HepG2 (cell line): ENCODE results near the gene MAP2K3. TPM values are rescaled to one million over a fixed set of nuclear protein-coding genes. Genes with fewer than 3 reads are reported as not detected.

Experiments
- ATF1 ChIP-seq: IDR thresholded peaks from 2 replicates; pipeline ENCODE4 v1.6.1; 2016; ENCODE audit warnings: mild to moderate bottlenecking, control low read depth
- ATF7 ChIP-seq, 2 experiments: fragments of 450-650 bp in 1 of 2; sonication (generic) in 1 of 2; formaldehyde crosslinking in 1 of 2; IDR thresholded peaks; 2 replicates each; pipeline versions ENCODE4 v1.4.0 to v1.6.1; 2016 to 2020; ENCODE audit warnings: antibody characterized with exemption in 1 of 2, mild to moderate bottlenecking in 1 of 2, missing genetic modification reagents in 1 of 2
- ELF4 ChIP-seq: sonication (generic); formaldehyde crosslinking; IDR thresholded peaks from 2 replicates; pipeline ENCODE4 v1.5.0; 2020; ENCODE audit warnings: missing genetic modification reagents, mild to moderate bottlenecking, moderate library complexity, borderline replicate concordance
- FLYWCH1 ChIP-seq: sonication (generic); formaldehyde crosslinking; IDR thresholded peaks from 2 replicates; pipeline ENCODE4 v1.8.1; 2023; ENCODE audit warnings: mild to moderate bottlenecking, missing genetic modification reagents
- HDAC2 ChIP-seq: sonication (generic); formaldehyde crosslinking; IDR thresholded peaks from 2 replicates; pipeline ENCODE4 v1.4.0; 2020; ENCODE audit warnings: missing genetic modification reagents
- HNRNPK ChIP-seq: fragments of 200-400 bp; formaldehyde crosslinking; IDR thresholded peaks from 2 replicates; pipeline ENCODE4 v1.6.1; 2018; ENCODE audit warnings: low read length, low read depth, moderate library complexity, mild to moderate bottlenecking; ENCODE audit not compliant: poor library complexity, severe bottlenecking
- PHF20 ChIP-seq: sonication (generic); formaldehyde crosslinking; IDR thresholded peaks from 2 replicates; pipeline ENCODE4 v1.5.0; 2020; ENCODE audit warnings: mild to moderate bottlenecking, missing genetic modification reagents
- PTBP1 ChIP-seq: fragments of 200-400 bp; formaldehyde crosslinking; IDR thresholded peaks from 2 replicates; pipeline ENCODE4 v1.6.1; 2018; ENCODE audit warnings: low read length, low read depth; ENCODE audit not compliant: poor library complexity, severe bottlenecking
- SRSF4 ChIP-seq: fragments of 200-400 bp; formaldehyde crosslinking; IDR thresholded peaks from one replicate; pipeline ENCODE4 v1.6.1; 2018; ENCODE audit warnings: mild to moderate bottlenecking, low read depth, low read length, moderate library complexity; ENCODE audit not compliant: poor library complexity, severe bottlenecking
- TCF7 ChIP-seq: sonication (generic); IDR thresholded peaks from 2 replicates; pipeline ENCODE4 v1.6.1; 2016; ENCODE audit warnings: antibody characterized with exemption, low read depth
- ZBTB25 ChIP-seq: IDR thresholded peaks from 2 replicates; pipeline ENCODE4 v1.6.1; 2018; ENCODE audit warnings: missing genetic modification reagents
- ZNF432 ChIP-seq: sonication (generic); formaldehyde crosslinking; IDR thresholded peaks from 2 replicates; pipeline ENCODE4 v1.5.0; 2020; ENCODE audit warnings: missing genetic modification reagents, mild to moderate bottlenecking, borderline replicate concordance
- ZNF446 ChIP-seq: sonication (generic); formaldehyde crosslinking; IDR thresholded peaks from 2 replicates; pipeline ENCODE4 v1.5.0; 2020; ENCODE audit warnings: mild to moderate bottlenecking, missing genetic modification reagents
- ZNF609 ChIP-seq: sonication (generic); formaldehyde crosslinking; IDR thresholded peaks from 2 replicates; pipeline ENCODE4 v1.4.0; 2020; ENCODE audit warnings: mild to moderate bottlenecking, missing genetic modification reagents, borderline replicate concordance
- ZNF776 ChIP-seq: sonication (generic); formaldehyde crosslinking; IDR thresholded peaks from 2 replicates; pipeline ENCODE4 v1.4.0; 2020; ENCODE audit warnings: mild to moderate bottlenecking, missing genetic modification reagents
- ZNF782 ChIP-seq: sonication (generic); formaldehyde crosslinking; IDR thresholded peaks from 2 replicates; pipeline ENCODE4 v1.4.0; 2020; ENCODE audit warnings: missing genetic modification reagents, mild to moderate bottlenecking, borderline replicate concordance
- polyA plus RNA-seq, 8 experiments: library from polyadenylated mRNA; depleted of rRNA in 3 of 8; stranded (reverse) in 7 of 8; unstranded in 1 of 8; fragments of >200 nt; fragmentation: Illumina TruSeq in 4 of 8; extraction: Trizol in 4 of 8; gene quantifications; 2 replicates each; pipeline versions ENCODE4 v1.2.1 to v1.2.3, GENCODE V29; 2011 to 2016; ENCODE audit warnings: low read depth in 4 of 8, missing spikeins in 1 of 8, mixed read lengths in 1 of 8; ENCODE audit not compliant: insufficient read depth in 1 of 8
- total RNA-seq, 5 experiments: library from RNA; depleted of rRNA; stranded (reverse); fragments of >200 nt; fragmentation: Illumina TruSeq; extraction: Trizol; gene quantifications; 2 replicates each; pipeline ENCODE4 v1.2.3, GENCODE V29; 2016; ENCODE audit warnings: low read depth in 1 of 5
- TF ChIP-seq, protein P1 (sequence below): sonication (generic); formaldehyde crosslinking; IDR thresholded peaks from 2 replicates; pipeline ENCODE4 v1.5.0; 2020; ENCODE audit warnings: mild to moderate bottlenecking, missing genetic modification reagents, borderline replicate concordance

The MAP2K3 gene
- total and polyA plus RNA-seq, 2 of the 13 experiments (the other 11 are each of a cell fraction or from before 2014, with no cell fraction given): 20.5 to 27.4 TPM

DNA sequence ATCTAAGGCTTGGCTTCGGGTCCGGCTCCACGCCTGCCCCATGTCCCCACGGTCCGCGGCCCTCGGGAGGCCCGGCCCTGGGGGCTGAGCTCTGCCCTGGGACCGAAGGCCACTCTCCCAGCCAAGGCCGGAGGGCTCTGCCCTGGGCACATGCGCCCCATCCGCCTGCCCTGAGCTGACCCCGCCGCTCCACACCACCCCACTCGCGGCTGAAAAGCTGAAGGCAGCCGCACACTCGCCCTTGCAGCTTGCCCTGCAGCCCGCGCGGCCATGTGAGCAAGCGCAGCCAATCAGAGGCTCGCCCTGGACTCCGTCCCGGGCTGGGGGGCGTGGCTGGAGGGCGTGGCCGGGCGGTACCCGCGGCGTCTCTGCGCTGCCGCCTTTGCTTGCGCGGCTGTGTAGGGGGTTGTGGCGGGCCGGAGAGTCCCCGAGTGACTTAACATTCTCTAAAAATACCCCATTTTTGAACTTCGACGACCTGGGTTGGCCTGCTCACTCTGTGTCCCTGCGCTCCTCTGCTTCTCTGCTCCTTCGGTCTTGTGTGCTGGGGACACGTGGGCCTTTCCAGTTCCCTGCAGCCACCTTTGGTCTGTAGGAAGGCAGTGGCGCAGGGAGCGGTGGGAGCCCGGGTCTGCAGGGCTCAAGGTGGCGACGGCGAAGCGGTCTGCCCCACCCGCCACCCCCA is 8.8 kb upstream of the MAP2K3 start (continued):
- TF ChIP-seq, protein P1, sequence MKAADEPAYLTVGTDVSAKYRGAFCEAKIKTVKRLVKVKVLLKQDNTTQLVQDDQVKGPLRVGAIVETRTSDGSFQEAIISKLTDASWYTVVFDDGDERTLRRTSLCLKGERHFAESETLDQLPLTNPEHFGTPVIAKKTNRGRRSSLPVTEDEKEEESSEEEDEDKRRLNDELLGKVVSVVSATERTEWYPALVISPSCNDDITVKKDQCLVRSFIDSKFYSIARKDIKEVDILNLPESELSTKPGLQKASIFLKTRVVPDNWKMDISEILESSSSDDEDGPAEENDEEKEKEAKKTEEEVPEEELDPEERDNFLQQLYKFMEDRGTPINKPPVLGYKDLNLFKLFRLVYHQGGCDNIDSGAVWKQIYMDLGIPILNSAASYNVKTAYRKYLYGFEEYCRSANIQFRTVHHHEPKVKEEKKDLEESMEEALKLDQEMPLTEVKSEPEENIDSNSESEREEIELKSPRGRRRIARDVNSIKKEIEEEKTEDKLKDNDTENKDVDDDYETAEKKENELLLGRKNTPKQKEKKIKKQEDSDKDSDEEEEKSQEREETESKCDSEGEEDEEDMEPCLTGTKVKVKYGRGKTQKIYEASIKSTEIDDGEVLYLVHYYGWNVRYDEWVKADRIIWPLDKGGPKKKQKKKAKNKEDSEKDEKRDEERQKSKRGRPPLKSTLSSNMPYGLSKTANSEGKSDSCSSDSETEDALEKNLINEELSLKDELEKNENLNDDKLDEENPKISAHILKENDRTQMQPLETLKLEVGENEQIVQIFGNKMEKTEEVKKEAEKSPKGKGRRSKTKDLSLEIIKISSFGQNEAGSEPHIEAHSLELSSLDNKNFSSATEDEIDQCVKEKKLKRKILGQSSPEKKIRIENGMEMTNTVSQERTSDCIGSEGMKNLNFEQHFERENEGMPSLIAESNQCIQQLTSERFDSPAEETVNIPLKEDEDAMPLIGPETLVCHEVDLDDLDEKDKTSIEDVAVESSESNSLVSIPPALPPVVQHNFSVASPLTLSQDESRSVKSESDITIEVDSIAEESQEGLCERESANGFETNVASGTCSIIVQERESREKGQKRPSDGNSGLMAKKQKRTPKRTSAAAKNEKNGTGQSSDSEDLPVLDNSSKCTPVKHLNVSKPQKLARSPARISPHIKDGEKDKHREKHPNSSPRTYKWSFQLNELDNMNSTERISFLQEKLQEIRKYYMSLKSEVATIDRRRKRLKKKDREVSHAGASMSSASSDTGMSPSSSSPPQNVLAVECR (CRISPR knock-in tag): peak; percentile 82; the same call in 1 of the 2 replicates
- no peak for TF ChIP-seq ZNF432 (CRISPR knock-in tag)
- 0 out of 2 replicates have a peak, but pooled peaks have one; percentile 52 for TF ChIP-seq ZBTB25 (CRISPR knock-in tag)
- TF ChIP-seq ATF7 (IDR thresholded peaks at IDR 0.05): no peak
- TF ChIP-seq ATF7 (CRISPR knock-in tag; IDR thresholded peaks at IDR 0.05): no peak
- TF ChIP-seq ZNF609 (CRISPR knock-in tag): no peak
- peak; percentile 86 for TF ChIP-seq ZNF776
- peak; percentile 39 for TF ChIP-seq HNRNPK
- TF ChIP-seq PTBP1: no peak
- TF ChIP-seq SRSF4: no peak
- no peak for TF ChIP-seq FLYWCH1
- TF ChIP-seq TCF7: no peak
- TF ChIP-seq ELF4 (CRISPR knock-in tag): no peak
- peak; percentile 89; the same call in 1 of the 2 replicates for TF ChIP-seq ZNF446 (CRISPR knock-in tag)
- TF ChIP-seq ATF1 (CRISPR knock-in tag): no peak
- TF ChIP-seq HDAC2: no peak
- TF ChIP-seq PHF20 (CRISPR knock-in tag): peak; percentile 30; the same call in 1 of the 2 replicates
- TF ChIP-seq ZNF782: no peak; the same call in none of the 2 replicates
